Measurements from ENCODE around the gene JCAD. TPM values are rescaled to one million over a fixed set of nuclear protein-coding genes. Genes with fewer than 3 reads are reported as not detected.
"Not testable (repeated sequence)": the region's sequence is repeated elsewhere in the genome, so short reads cannot be mapped to it uniquely, and the experiment has no call there.

Gene JCAD, protein sequence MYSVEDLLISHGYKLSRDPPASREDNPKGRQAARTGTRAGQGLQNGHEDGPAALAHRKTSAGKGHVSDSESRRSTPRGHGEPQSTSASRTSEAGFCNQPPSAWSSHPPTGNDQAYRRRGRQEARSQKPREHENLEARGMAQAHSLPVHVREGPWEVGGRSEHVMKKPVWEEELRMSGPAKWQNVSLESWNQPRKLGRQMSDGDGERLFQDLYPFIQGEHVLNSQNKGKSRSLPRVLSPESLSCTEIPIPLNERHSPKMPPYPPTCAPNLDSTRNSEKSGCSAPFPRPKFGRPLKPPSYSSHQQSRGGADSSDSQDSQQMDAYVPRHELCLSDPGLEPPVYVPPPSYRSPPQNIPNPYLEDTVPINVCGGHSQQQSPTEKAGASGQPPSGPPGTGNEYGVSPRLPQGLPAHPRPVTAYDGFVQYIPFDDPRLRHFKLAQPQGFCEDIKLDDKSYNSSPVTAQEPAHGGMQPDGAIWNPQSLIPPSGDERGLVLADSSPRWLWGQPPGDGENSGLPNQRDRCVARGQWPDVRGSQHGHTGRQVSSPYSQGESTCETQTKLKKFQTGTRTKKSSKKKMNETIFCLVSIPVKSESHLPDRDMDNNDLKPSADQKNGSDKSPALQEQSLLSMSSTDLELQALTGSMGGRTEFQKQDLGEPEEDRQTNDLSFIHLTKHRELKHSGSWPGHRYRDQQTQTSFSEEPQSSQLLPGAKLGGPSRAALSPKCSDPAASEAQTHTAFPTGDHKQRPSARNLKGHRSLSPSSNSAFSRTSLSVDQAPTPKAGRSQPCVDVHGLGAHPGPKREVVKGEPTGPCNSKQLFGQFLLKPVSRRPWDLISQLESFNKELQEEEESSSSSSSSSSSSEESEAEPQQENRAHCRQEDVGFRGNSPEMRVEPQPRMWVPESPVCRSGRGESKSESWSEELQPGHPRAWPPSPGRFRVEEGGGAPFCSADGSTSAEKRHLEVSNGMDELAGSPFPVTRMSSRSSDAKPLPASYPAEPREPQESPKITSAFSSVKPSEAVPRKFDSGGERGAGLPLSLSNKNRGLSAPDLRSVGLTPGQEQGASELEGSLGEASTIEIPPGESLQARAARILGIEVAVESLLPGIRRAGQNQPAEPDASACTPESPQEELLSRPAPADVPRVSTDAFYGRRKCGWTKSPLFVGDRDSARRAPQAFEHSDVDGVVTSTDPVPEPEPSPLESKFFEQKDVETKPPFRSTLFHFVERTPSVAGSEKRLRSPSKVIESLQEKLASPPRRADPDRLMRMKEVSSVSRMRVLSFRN (N-terminal part only)
- not detected in 2 replicates for total RNA-seq (2014; rRNA removed; shearing (Covaris generic))

DNA sequence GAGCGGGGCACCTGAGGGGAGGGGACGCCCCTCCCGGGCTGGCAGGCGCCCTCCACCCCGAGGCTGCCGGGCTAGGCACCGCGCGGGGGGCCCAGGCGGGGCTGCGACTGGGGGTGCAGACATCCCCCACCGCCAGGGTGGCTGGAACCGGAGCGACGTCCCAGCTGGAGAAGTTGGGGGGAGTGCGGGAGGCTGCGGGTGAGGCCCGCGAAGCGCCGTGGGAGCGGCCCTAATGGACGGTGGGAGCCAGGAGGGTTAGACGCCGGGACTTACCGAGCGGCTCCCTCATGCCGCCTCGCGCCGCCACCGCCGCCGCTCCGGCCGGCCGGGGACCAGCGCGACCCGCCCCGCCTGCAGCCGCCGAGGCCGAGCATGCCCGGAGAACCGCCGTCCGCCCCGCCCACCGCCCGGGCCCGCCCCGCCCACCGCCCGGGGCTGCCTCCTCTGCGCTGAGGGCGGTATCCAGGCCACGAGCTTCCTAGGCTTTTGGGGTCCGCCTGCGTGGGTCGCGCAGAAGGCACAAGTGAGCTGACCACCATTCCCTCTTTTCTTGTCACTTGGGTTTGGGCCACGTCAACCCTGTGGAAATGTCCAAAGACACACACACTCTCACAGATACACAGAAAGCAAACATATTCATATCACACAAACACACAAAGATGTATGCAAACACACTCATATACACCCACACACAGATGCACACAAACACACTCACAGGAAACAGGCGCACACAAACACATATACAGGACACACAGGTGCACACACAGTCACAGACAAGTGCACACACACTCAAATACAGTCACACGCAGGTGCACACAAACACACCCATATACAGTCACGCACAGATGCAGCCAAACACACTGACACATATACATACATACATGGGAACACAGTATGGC is at the start of gene JCAD:
TSS of gene JCAD (minus strand) at position 378 of the 899 bp plus-strand sequence. CDS start 11,774 bp downstream, outside the sequence.
- no peak for DNase-seq (ENCODE audit: low spot score)
- in situ Hi-C loops (cut with HindIII; ENCODE audit: low sequenced_read_pairs): no loop called here

DNA sequence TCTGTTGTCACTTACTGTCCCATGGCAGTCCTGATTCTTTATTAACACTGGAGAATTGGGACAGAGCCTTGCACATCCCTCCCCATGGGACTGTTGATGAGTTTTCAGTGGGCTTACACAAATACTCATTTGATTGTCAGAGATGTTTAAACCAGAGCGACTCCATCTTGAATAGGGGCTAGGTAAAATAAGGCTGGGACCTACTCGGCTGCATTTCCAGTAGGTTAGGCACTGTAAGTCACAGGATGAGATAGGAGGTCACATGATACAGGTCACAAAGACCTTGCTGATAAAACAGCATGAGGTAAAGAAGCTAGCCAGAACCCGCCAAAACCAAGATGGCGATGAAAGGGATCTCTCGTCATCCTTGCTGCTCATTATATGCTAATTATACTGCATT is 47.6 kb upstream of the JCAD start:
- DNase-seq (ENCODE audit: low spot score): no peak
- in situ Hi-C loops (cut with HindIII; ENCODE audit: low sequenced_read_pairs): no loop called here

DNA sequence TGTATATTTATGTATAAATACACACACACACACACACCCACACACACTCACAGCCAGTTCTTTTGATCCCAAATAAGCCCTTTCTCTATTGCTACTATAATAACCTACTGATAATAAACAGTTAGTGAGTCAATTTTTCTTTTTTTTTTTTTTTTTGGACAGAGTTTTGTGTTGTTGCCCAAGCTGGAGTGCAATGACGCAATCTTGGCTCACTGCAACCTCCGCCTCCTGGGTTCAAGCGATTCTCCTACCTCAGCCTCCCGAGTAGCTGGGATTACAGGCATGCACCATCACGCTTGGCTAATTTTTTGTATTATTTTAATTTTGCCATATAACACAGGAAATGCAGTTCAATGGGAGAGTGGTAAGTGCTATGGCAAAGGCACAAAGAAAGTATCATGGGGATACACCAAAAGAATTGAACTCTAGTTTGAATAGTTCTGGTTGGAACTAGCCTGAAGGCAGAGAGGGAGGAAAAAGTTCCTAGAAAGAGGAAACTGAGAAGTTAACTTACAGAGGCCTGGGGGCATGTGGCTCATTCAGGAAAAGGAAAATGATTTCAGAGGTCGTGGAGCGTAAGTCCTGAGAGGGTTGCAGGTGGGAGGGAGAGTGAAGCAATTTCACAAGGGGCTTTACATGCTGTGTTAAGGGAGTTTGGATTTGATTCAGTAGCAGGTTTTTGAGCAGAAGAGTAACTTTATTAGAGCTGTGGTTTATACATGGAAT is 44.4 kb upstream of the JCAD start:
- in situ Hi-C loops (cut with HindIII; ENCODE audit: low sequenced_read_pairs): no loop called here
- DNase-seq (ENCODE audit: low spot score): no peak

DNA sequence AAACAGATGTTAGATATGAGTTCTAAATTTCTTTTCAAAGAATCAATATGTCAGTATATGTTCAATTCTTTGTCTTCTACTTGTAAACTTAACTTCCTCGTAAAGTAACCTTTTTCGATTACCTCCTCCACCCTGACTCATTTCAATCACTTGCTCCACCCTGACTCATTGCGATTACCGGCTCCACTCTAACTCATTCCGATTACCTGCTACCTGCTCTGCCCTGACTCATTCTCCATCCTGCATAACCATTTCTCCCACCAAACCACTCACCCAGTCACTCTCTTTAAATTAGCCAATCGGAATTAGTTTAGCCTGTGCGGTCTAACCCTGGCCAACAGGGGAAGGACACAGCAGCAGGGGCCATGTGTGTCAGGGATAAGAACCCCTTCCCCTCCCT is 40.3 kb upstream of the JCAD start:
- DNase-seq (ENCODE audit: low spot score); in situ Hi-C loops (cut with HindIII; ENCODE audit: low sequenced_read_pairs): not testable (repeated sequence)

DNA sequence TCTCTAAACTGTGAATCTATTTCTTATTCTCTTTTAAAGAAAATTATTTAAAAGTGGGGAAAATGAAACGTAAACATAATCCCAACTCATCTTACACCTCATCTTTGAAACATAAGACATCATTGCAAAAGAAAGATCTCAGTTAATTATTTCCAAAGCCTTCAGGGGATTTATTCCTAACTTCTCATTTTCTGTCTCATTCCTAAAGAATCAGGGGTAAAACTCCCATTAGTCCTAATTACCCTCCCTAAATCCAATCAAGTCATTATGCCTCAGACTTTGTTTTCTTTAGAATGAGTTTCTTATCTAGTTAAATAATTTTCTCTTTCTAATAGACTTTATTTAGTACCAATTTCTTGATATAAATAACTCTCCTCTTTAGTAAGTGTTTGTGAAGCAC is 39.7 kb upstream of the JCAD start:
- in situ Hi-C loops (cut with HindIII; ENCODE audit: low sequenced_read_pairs): no loop called here
- DNase-seq (ENCODE audit: low spot score): no peak

DNA sequence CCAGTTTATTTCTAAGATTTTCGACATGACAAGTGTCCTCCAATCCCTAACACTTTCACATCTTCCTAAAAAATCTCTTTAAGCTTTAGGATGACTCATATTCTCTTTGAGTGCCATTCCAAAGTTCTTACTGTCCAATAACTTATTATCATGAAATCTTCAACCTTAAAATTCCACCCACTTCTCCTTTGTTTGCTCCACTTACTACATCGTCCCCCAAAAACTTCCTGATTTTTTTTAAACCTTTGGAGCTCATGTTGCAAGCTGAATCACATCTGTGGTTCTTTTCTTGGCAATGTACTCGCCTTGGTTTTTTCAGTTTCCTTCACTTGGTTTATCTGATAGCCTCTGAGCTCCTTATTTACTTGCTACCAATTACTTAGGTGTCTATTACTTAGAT is 39.2 kb upstream of the JCAD start:
- in situ Hi-C loops (cut with HindIII; ENCODE audit: low sequenced_read_pairs): no loop called here
- DNase-seq (ENCODE audit: low spot score): no peak

DNA sequence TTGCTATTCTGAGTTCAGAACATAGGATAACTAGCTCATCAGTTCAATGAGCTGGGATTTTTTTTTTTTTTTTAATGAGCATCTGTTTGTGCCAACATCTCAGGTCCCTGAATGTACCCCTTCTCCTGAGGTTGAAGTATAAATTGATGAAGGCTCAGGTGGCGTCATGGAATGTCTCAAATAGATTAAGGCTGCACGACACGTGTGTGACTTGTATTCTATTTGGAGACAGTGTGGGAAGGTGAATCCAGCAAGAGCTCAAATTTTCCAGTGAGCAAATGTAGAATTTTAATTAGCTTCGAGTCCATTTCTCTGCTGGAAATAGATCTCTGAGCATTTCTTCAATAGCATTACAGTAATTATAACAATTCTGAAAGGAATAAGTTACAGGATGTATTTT is 37.2 kb upstream of the JCAD start:
- in situ Hi-C loops (cut with HindIII; ENCODE audit: low sequenced_read_pairs): no loop called here
- DNase-seq (ENCODE audit: low spot score): no peak

DNA sequence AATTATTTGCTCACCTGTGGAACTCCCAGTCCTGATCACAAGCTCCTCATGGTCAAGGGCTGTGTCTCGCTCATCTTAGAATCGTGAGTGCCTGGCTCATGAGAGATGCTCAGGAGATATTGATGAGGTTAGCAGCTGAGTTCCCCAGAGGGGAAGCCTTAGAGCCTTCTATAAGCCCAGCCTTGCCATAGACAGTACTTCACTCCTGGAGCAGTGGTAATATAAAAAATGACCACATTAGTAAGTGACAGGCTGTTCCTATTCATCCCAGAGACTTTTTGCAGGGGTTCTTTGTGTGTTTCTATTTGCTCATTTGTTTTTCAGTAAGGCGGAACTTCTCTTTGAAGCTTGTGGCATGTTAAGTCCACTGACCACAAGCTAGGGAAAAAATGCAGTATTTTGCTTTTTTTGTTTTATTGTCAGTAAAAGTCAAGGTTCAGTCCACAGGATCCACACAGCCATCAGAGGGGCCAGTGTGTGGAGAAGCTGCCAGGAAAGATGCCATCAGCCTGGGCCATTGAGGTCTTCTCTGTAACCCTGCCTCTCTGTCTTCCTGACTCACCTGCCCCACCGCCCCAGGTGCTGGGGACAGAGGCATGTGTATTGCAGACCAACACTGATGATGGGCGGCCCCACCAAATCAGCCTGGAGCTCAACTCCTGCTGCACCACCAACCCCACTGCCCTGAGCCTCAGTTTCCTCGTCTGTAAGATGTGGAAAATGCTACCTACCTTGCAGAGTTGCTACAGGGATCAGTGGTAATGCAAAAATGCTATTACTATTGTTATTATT is 36.4 kb upstream of the JCAD start:
- DNase-seq (ENCODE audit: low spot score): no peak

DNA sequence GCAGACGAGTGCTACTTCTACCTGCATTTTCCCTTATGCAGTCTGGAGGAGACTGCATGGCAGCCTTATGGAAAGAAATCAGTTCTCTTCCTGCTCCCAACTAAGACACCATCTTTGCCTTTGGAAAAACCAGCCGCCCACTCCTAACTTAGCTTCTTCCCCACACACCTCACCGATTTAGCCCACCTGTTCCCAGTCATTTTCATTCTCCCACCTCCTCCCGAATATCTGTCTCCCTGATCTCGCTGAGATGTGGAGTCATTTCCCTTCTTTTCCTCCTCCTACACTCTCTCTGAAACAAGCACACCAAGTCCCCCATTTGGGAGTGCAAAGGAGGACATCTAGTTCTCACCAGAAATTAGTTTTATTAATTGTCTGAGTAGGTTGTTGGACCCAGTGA is 35.2 kb upstream of the JCAD start:
- in situ Hi-C loops (cut with HindIII; ENCODE audit: low sequenced_read_pairs): no loop called here
- no peak for DNase-seq (ENCODE audit: low spot score)

More for the DNA sequence above, 36.4 kb upstream of the JCAD start:
- in situ Hi-C loops (cut with HindIII; ENCODE audit: low sequenced_read_pairs): no loop called here

DNA sequence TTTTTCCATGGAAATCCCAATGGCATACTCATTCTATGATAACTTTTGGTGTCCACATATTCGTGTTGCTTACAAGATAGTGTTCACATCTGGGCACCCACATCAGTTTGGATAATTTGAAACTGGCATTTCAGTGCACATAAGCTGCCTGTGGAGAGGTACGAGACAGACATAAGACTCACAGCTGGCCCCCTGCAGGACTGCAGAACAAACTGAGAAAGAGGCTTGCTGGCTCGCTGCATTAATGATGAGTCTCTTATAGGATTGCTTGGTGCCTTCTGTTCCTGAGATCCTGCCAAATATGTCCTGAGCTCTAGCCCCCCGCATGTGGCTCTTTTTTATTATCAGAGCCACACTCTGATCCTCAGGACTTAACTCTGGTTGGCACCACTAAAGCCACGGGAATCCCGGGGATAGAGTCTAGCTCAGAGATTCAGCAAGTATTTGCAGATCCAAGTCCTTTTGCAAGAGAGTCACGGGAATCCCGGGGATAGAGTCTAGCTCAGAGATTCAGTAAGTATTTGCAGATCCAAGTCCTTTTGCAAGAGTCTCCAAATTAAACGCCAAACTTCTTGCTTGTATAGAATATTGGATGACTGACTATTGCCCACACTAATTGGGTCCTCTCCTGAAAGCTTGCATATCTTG is 34.0 kb upstream of the JCAD start:
- in situ Hi-C loops (cut with HindIII; ENCODE audit: low sequenced_read_pairs): no loop called here
- no peak for DNase-seq (ENCODE audit: low spot score)

DNA sequence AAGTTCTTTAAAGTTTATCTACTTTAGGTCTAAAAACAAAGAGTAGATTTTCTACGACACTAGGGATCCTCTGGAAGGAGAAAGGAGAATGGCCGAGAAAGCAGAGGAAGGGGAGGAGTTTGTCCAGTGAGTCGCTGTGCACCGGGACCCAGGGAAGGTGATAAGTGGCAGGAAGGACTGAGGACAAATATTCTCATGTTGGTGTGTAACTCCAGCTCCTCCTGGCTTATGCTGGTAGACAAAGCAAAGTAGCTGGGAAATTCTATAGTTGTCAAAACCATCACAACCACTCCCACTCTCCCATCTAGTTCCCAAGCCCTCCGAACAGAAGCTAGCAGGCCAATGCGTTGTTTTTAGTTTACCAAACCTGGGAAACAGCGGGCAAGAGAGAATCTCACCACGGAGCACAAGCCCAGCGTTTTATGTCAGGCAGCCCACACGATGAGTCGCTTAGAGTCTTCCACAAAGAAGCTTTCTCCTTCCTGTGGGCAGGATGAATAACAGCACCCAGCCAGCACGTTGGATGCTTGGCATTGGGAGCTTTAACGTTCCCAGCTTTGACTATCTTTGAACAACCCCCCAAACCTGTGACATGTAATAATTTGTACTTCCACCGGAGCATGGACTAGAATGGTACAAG is 32.9 kb upstream of the JCAD start:
- in situ Hi-C loops (cut with HindIII; ENCODE audit: low sequenced_read_pairs): no loop called here
- no peak for DNase-seq (ENCODE audit: low spot score)

DNA sequence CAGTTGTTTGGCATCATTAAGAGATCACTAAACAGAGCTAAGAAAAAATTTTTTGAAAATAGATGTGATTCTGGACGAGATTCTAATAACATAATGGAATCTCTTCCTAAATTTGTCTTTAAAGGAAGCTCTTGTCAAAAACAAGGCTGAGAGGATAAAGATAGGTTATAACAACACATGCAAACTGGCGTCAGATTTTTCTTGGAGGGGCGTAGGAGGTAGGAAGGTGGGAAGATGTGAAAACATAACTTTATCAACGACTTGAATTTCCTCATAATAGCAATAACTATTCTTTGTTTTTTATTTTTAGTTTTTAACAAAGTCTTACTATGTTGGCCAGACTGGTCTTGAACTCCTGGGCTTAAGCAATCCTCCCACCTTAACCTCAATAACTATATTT is 31.8 kb upstream of the JCAD start:
- in situ Hi-C loops (cut with HindIII; ENCODE audit: low sequenced_read_pairs): no loop called here
- no peak for DNase-seq (ENCODE audit: low spot score)

DNA sequence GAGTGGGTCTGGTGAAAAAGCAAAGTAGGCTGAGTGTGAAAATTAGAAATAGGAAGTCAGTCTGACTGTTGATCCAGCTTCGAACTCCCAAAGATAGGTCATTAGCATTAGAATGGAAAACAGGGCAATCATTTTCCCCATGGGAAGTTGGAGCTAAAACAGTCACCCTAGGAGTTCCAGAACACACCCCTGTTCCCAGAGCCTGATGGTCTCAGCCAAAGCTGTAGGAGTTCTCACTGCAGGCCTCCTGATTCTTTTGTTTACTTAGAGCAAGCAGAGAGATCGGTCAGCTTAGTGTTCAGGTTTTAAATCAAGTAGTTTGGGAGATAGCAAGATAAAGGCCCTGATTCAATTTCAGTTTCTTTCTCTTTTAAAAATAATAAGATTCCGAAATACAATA is 28.8 kb upstream of the JCAD start:
- in situ Hi-C loops (cut with HindIII; ENCODE audit: low sequenced_read_pairs): no loop called here
- DNase-seq (ENCODE audit: low spot score): peak; percentile 9

DNA sequence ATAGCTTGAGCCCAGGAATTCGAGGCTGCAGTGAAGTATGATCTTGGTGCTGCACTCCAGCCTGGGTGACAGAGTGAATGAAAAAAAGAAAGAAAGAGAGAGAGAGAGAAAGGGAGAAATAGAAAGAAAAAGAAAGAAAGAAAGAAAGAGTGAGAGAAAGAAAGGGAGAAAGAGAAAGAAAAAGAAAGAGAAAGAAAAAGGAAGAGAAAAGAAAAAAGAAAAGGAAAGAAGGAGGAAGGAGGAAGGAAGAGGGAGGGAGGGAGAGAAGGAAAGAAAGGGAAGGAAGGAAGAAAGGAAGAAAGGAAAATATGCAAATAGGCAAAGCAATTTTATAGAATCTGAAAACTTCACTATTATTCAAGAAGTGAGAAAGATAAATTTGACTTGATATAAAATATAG is 24.5 kb upstream of the JCAD start:
- no peak for DNase-seq (ENCODE audit: low spot score)
- in situ Hi-C loops (cut with HindIII; ENCODE audit: low sequenced_read_pairs): no loop called here

DNA sequence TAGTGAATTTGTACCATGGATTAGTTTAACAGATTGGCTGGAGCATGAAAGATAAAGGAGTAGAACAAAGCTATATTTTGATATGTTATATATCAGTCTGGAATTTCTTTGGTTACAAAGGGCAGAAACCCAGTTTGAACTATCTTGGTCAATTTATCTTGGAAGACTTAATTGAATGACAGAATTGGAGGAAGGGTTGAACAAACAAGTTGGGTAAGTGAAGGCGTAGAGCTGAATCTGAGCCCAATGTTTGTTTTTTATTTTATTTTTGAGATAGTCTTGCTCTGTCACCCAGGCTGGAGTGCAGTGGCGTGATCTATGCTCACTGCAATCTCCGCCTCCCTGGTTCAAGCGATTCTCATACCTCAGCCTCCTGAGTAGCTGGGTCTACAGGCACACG is 21.8 kb upstream of the JCAD start:
- DNase-seq (ENCODE audit: low spot score): no peak
- in situ Hi-C loops (cut with HindIII; ENCODE audit: low sequenced_read_pairs): no loop called here

DNA sequence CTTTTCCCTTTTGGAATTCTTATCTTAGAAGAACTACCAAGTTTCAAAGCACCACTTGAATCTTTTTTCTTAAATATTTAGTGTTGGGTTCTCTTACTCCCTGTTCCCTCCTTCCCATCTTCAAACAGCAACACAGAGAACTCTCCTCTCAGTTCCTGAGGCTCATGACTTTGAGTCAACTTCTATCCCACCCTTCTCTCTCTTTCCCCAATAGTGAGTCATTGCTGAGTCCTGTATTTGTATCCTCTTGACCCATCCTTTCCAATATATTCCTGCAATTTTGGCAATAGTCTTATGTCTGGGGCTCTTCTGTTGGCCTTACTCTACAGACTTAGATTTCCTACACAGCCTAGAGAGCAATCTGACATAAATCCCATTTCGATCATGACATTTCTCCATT is 20.8 kb upstream of the JCAD start:
- in situ Hi-C loops (cut with HindIII; ENCODE audit: low sequenced_read_pairs): no loop called here
- no peak for DNase-seq (ENCODE audit: low spot score)

All from G401 (cell line).